Measurements from ENCODE around the gene PLEKHH2. TPM values are rescaled to one million over a fixed set of nuclear protein-coding genes. Genes with fewer than 3 reads are reported as not detected.
"Not testable (repeated sequence)": the region's sequence is repeated elsewhere in the genome, so short reads cannot be mapped to it uniquely, and the experiment has no call there.

PLEKHH2 gene
- total and polyA plus RNA-seq, 2 donors: 7.0 to 53.6 TPM

- H3K36me3 ChIP-seq (ENCODE audit: insufficient read depth): no peaks in the 10 kb centered on the region
- no peaks in the 10 kb centered on the region for H3K4me1 ChIP-seq (ENCODE audit: insufficient read depth)
- 59% methylated on average over 7 of the region's 7 CpGs for WGBS
- H3K27ac ChIP-seq (ENCODE audit: low read depth): no peak overlapping the region
- DNase-seq (ENCODE audit: extremely low spot score): no peak
- no peak overlapping the region for H3K4me3 ChIP-seq (ENCODE audit: low read depth, low read length)
Measured at GRCh38 chr2:43612944-43613343, 24.1 kb upstream of the PLEKHH2 start.

- no peak overlapping the region for H3K27ac ChIP-seq (ENCODE audit: low read depth)
- 77% methylated on average over 5 of the region's 5 CpGs for WGBS
- H3K36me3 ChIP-seq (ENCODE audit: insufficient read depth): no peaks in the 10 kb centered on the region
- no peak for DNase-seq (ENCODE audit: extremely low spot score)
- H3K4me1 ChIP-seq (ENCODE audit: insufficient read depth): no peaks in the 10 kb centered on the region
- H3K4me3 ChIP-seq (ENCODE audit: low read depth, low read length): no peak overlapping the region
Measured at GRCh38 chr2:43616967-43617680, 19.9 kb upstream of the PLEKHH2 start.

- 92% methylated on average over 10 of the region's 10 CpGs for WGBS
- Histone ChIP-seq H3K4me1 (ENCODE audit: insufficient read depth) (no peaks in the 10 kb centered on the region), H3K36me3 (ENCODE audit: insufficient read depth) (no peaks in the 10 kb centered on the region), H3K27ac (ENCODE audit: low read depth) (no peak overlapping the region), H3K4me3 (ENCODE audit: low read depth, low read length) (no peak overlapping the region)
- no peak for DNase-seq (ENCODE audit: extremely low spot score)
Measured at GRCh38 chr2:43619511-43619910, 17.5 kb upstream of the PLEKHH2 start.

GRCh38 chr2:43622931-43623451, 14.1 kb upstream of the PLEKHH2 start:
- WGBS: 44% methylated on average over 6 of the region's 6 CpGs
- Histone ChIP-seq H3K4me1 (ENCODE audit: insufficient read depth) (no peaks in the 10 kb centered on the region), H3K4me3 (ENCODE audit: low read depth, low read length) (no peak overlapping the region), H3K27ac (ENCODE audit: low read depth) (no peak overlapping the region), H3K36me3 (ENCODE audit: insufficient read depth) (no peaks in the 10 kb centered on the region)
- DNase-seq (ENCODE audit: extremely low spot score): no peak

GRCh38 chr2:43631618-43632317, 5.3 kb upstream of the PLEKHH2 start:
- H3K4me3 ChIP-seq (ENCODE audit: low read depth, low read length): no peak overlapping the region
- no peak overlapping the region for H3K27ac ChIP-seq (ENCODE audit: low read depth)
- DNase-seq (ENCODE audit: extremely low spot score): no peak
- H3K4me1 ChIP-seq (ENCODE audit: insufficient read depth): no peaks in the 10 kb centered on the region
- no peaks in the 10 kb centered on the region for H3K36me3 ChIP-seq (ENCODE audit: insufficient read depth)
- WGBS: 74% methylated on average over 11 of the region's 11 CpGs

GRCh38 chr2:43634604-43635306, 2.3 kb upstream of the PLEKHH2 start:
- H3K4me1 ChIP-seq (ENCODE audit: insufficient read depth): no peaks in the 10 kb centered on the region
- H3K36me3 ChIP-seq (ENCODE audit: insufficient read depth): no peaks in the 10 kb centered on the region
- WGBS: 28% methylated on average over 6 of the region's 6 CpGs
- no peak overlapping the region for H3K4me3 ChIP-seq (ENCODE audit: low read depth, low read length)
- peak; percentile 77 for DNase-seq (ENCODE audit: extremely low spot score)
- H3K27ac ChIP-seq (ENCODE audit: low read depth): no peak overlapping the region

GRCh38 chr2:43636153-43636552, 907 bp upstream of the PLEKHH2 start:
- 96% methylated on average over 12 of the region's 12 CpGs for WGBS
- not testable (repeated sequence) for H3K27ac ChIP-seq (ENCODE audit: low read depth); DNase-seq (ENCODE audit: extremely low spot score); H3K4me3 ChIP-seq (ENCODE audit: low read depth, low read length); H3K36me3 ChIP-seq (ENCODE audit: insufficient read depth); H3K4me1 ChIP-seq (ENCODE audit: insufficient read depth)

GRCh38 chr2:43636621-43637020, 439 bp upstream of the PLEKHH2 start:
- H3K4me1 ChIP-seq (ENCODE audit: insufficient read depth): no peaks in the 10 kb centered on the region
- no peak for DNase-seq (ENCODE audit: extremely low spot score)
- H3K27ac ChIP-seq (ENCODE audit: low read depth): no peak overlapping the region
- H3K36me3 ChIP-seq (ENCODE audit: insufficient read depth): no peaks in the 10 kb centered on the region
- peak overlapping the region; percentile 73 for H3K4me3 ChIP-seq (ENCODE audit: low read depth, low read length)
- WGBS: 27% methylated on average over 10 of the region's 10 CpGs

- Histone ChIP-seq H3K4me1 (ENCODE audit: insufficient read depth) (no peaks in the 10 kb centered on the region), H3K4me3 (ENCODE audit: low read depth, low read length) (no peak overlapping the region), H3K27ac (ENCODE audit: low read depth) (no peak overlapping the region), H3K36me3 (ENCODE audit: insufficient read depth) (no peaks in the 10 kb centered on the region)
- no peak for DNase-seq (ENCODE audit: extremely low spot score)
- WGBS: 61% methylated on average over 2 of the region's 2 CpGs
Measured at GRCh38 chr2:43642363-43642762, 5.3 kb downstream of the PLEKHH2 start.

GRCh38 chr2:43643680-43644079, 6.6 kb downstream of the PLEKHH2 start:
- 96% methylated on average over 1 of the region's 1 CpG for WGBS
- no peak for DNase-seq (ENCODE audit: extremely low spot score)
- H3K36me3 ChIP-seq (ENCODE audit: insufficient read depth): no peaks in the 10 kb centered on the region
- no peaks in the 10 kb centered on the region for H3K4me1 ChIP-seq (ENCODE audit: insufficient read depth)
- H3K27ac ChIP-seq (ENCODE audit: low read depth): no peak overlapping the region
- no peak overlapping the region for H3K4me3 ChIP-seq (ENCODE audit: low read depth, low read length)

GRCh38 chr2:43648994-43649701, 12.1 kb downstream of the PLEKHH2 start:
- Histone ChIP-seq H3K4me1 (ENCODE audit: insufficient read depth) (no peaks in the 10 kb centered on the region), H3K4me3 (ENCODE audit: low read depth, low read length) (no peak overlapping the region), H3K27ac (ENCODE audit: low read depth) (no peak overlapping the region), H3K36me3 (ENCODE audit: insufficient read depth) (no peaks in the 10 kb centered on the region)
- DNase-seq (ENCODE audit: extremely low spot score): no peak
- WGBS: 69% methylated on average over 3 of the region's 3 CpGs

GRCh38 chr2:43653506-43653905, 16.4 kb downstream of the PLEKHH2 start:
- no peak for DNase-seq (ENCODE audit: extremely low spot score)
- WGBS: 85% methylated on average over 2 of the region's 2 CpGs

GRCh38 chr2:43657241-43657640, 20.2 kb downstream of the PLEKHH2 start:
- Histone ChIP-seq H3K36me3 (ENCODE audit: insufficient read depth) (peaks cover 2% of the 10 kb centered on the region), H3K27ac (ENCODE audit: low read depth) (no peak overlapping the region), H3K4me3 (ENCODE audit: low read depth, low read length) (no peak overlapping the region), H3K4me1 (ENCODE audit: insufficient read depth) (no peaks in the 10 kb centered on the region)
- no peak for DNase-seq (ENCODE audit: extremely low spot score)
- WGBS: 95% methylated on average over 3 of the region's 3 CpGs

More at GRCh38 chr2:43653506-43653905, 16.4 kb downstream of the PLEKHH2 start:
- Histone ChIP-seq H3K27ac (ENCODE audit: low read depth) (no peak overlapping the region), H3K36me3 (ENCODE audit: insufficient read depth) (no peaks in the 10 kb centered on the region), H3K4me3 (ENCODE audit: low read depth, low read length) (no peak overlapping the region), H3K4me1 (ENCODE audit: insufficient read depth) (no peaks in the 10 kb centered on the region)

All from urinary bladder (tissue), 4 donors.